Fibroblast of villous mesenchyme (primary cell): ENCODE results near the gene TF. TPM values are rescaled to one million over a fixed set of nuclear protein-coding genes. Genes with fewer than 3 reads are reported as not detected.

Experiments
- DNase-seq: peaks from one replicate; pipeline ENCODE4 v3.0.0-alpha.2; 2010; ENCODE audit warnings: low read depth
- H3K4me3 ChIP-seq: 2 replicates; pipeline ENCODE4 v1.5.1; 2011; ENCODE audit warnings: low read depth, mild to moderate bottlenecking, low read length
- CTCF ChIP-seq: IDR thresholded peaks from 2 replicates; pipeline ENCODE4 v1.5.1; 2012; ENCODE audit warnings: low read depth, mild to moderate bottlenecking, low read length; ENCODE audit not compliant: insufficient read depth
- total RNA-seq: library from RNA; depleted of rRNA; stranded (reverse); fragments of >200 nt; gene quantifications from 2 replicates; pipeline ENCODE4 v1.2.3, GENCODE V29; 2012

The TF gene
- total RNA-seq, 1 donor, result not detected

GRCh38 chr3:133828576-133829309, 82.5 kb downstream of the TF start:
- no peak overlapping the region for H3K4me3 ChIP-seq
- no peak for DNase-seq
- TF ChIP-seq CTCF, result no peak

- no peak overlapping the region for H3K4me3 ChIP-seq
- TF ChIP-seq CTCF, result no peak
- no peak for DNase-seq
Measured at GRCh38 chr3:133829310-133829707, 83.1 kb downstream of the TF start.

GRCh38 chr3:133830071-133830470, 83.9 kb downstream of the TF start:
- DNase-seq, result no peak
- no peak for TF ChIP-seq CTCF
- no peak overlapping the region for H3K4me3 ChIP-seq

- no peak for TF ChIP-seq CTCF
- no peak for DNase-seq
Measured at GRCh38 chr3:133831966-133832801, 86.0 kb downstream of the TF start.

GRCh38 chr3:133832802-133833144, 86.6 kb downstream of the TF start:
- TF ChIP-seq CTCF, result no peak

More at GRCh38 chr3:133831966-133832801, 86.0 kb downstream of the TF start:
- no peak overlapping the region for H3K4me3 ChIP-seq

GRCh38 chr3:133833267-133833666, 87.1 kb downstream of the TF start:
- TF ChIP-seq CTCF, result no peak
- H3K4me3 ChIP-seq, result no peak overlapping the region
- DNase-seq, result no peak

More at GRCh38 chr3:133832802-133833144, 86.6 kb downstream of the TF start:
- no peak for DNase-seq
- no peak overlapping the region for H3K4me3 ChIP-seq
